Spleen (tissue), 7 donors: ENCODE measurements around the gene TERT.

Experiments used
- CTCF ChIP-seq, 11 experiments: fragments of 200-600 bp in 7 of 11; fragments of 450-650 bp in 4 of 11; sonication (generic) in 4 of 11; IDR thresholded peaks in 8 of 11; conservative IDR thresholded peaks in 3 of 11; 1 replicate in 7 of 11; 2 replicates in 4 of 11; pipeline versions ENCODE4 v1.4.0 to v1.8.0; 2016 to 2021; ENCODE audit warnings: antibody characterized with exemption in 11 of 11, inconsistent platforms in 4 of 11, mild to moderate bottlenecking in 1 of 11
- POLR2AphosphoS5 ChIP-seq, 3 donors: sonication (generic); formaldehyde crosslinking; IDR thresholded peaks; one replicate each; pipeline ENCODE4 v1.5.1; 2017; ENCODE audit warnings: antibody characterized with exemption in 3 of 3
- donor health status: DM: no; HTN: no; CAD: no; lungs with moderate emphysema.
- donor health status: DM: no; HTN: no; CAD: no.
- donor health status: DM: no; HTN: no; CAD: no.

GRCh38 chr5:1230551-1230950 is 64.3 kb downstream of the TERT start:
- TF ChIP-seq POLR2AphosphoS5 (IDR thresholded peaks at IDR 0.05) = no peak
- TF ChIP-seq CTCF (IDR thresholded peaks at IDR 0.05 in 8 of 11, conservative IDR thresholded peaks at IDR 0.05 in 3 of 11) = no peak
